ENCODE data around the gene SHROOM3.

- TF ChIP-seq CTCF (IDR thresholded peaks at IDR 0.05) (no peak), FOSL2 (IDR thresholded peaks at IDR 0.05) (no peak), FOSL2 (CRISPR knock-in tag; IDR thresholded peaks at IDR 0.05) (no peak), RAD21 (conservative IDR thresholded peaks at IDR 0.05 in 1 of 2, IDR thresholded peaks at IDR 0.05 in 1 of 2) (no peak), ZSCAN20 (CRISPR knock-in tag; IDR thresholded peaks at IDR 0.05) (no peak), ZNF302 (CRISPR knock-in tag; IDR thresholded peaks at IDR 0.05) (no peak)
- TF ChIP-seq, protein P1, sequence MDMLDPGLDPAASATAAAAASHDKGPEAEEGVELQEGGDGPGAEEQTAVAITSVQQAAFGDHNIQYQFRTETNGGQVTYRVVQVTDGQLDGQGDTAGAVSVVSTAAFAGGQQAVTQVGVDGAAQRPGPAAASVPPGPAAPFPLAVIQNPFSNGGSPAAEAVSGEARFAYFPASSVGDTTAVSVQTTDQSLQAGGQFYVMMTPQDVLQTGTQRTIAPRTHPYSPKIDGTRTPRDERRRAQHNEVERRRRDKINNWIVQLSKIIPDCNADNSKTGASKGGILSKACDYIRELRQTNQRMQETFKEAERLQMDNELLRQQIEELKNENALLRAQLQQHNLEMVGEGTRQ (IDR thresholded peaks at IDR 0.05): no peak
These were observed 176.7 kb downstream of the SHROOM3 start for GRCh38 chr4:76611616-76612207.
